GM12874 (cell line): ENCODE results near the gene SLC6A13.

Experiments
- TF ChIP-seq, protein P1 (sequence below): IDR thresholded peaks from 2 replicates; pipeline ENCODE4 v1.5.1; 2011; ENCODE audit warnings: low read depth, mild to moderate bottlenecking, control low read depth, low read length, moderate library complexity; ENCODE audit not compliant: insufficient read depth

Gene SLC6A13

DNA sequence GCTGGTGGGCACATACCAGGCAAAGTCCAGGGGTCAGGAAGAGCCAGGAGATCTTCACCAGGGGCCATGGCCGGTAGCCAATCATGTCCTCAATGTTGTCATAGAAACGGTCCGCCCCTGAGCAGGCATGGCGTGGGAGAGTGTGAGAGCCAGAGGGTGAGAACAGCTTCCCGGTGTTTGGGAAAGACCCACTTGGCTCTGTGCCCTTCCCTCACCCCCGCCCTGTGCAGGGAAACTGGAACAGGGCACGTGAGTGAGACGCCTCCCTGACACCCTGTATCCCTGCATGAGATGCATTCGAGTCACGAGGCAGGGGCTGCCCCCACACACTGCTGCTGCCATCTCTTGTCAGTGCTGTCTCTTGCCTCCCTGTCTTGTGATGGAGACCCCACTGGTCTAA lies 69.4 kb downstream of the SLC6A13 start:
- TF ChIP-seq, protein P1, sequence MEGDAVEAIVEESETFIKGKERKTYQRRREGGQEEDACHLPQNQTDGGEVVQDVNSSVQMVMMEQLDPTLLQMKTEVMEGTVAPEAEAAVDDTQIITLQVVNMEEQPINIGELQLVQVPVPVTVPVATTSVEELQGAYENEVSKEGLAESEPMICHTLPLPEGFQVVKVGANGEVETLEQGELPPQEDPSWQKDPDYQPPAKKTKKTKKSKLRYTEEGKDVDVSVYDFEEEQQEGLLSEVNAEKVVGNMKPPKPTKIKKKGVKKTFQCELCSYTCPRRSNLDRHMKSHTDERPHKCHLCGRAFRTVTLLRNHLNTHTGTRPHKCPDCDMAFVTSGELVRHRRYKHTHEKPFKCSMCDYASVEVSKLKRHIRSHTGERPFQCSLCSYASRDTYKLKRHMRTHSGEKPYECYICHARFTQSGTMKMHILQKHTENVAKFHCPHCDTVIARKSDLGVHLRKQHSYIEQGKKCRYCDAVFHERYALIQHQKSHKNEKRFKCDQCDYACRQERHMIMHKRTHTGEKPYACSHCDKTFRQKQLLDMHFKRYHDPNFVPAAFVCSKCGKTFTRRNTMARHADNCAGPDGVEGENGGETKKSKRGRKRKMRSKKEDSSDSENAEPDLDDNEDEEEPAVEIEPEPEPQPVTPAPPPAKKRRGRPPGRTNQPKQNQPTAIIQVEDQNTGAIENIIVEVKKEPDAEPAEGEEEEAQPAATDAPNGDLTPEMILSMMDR: no peak

- TF ChIP-seq, protein P1: no peak
Measured at GRCh38 chr12:191541-191940, 71.1 kb downstream of the SLC6A13 start.

DNA sequence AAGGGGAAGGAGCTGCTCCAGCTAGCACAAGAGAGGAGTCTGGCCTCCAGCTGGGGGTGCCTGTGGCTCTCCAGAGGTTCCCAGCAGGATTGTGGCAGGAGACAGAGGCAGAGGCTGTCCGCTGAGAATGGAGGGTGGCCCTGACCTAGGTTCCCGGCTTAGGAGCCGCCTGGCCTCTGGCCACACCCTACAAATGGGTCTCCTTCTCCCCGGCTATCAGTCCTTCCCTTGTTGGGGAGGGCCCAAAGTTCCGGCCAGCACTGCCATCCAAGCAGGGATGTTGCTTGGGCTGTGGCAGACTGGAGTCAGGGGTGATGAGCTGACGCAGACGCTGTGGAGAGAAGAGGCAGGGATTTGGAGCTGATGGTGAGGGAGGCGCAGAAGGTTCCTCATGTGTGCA lies 71.8 kb downstream of the SLC6A13 start:
- TF ChIP-seq, protein P1: no peak

- TF ChIP-seq, protein P1: no peak
Measured at GRCh38 chr12:189622-189962, 73.0 kb downstream of the SLC6A13 start.

DNA sequence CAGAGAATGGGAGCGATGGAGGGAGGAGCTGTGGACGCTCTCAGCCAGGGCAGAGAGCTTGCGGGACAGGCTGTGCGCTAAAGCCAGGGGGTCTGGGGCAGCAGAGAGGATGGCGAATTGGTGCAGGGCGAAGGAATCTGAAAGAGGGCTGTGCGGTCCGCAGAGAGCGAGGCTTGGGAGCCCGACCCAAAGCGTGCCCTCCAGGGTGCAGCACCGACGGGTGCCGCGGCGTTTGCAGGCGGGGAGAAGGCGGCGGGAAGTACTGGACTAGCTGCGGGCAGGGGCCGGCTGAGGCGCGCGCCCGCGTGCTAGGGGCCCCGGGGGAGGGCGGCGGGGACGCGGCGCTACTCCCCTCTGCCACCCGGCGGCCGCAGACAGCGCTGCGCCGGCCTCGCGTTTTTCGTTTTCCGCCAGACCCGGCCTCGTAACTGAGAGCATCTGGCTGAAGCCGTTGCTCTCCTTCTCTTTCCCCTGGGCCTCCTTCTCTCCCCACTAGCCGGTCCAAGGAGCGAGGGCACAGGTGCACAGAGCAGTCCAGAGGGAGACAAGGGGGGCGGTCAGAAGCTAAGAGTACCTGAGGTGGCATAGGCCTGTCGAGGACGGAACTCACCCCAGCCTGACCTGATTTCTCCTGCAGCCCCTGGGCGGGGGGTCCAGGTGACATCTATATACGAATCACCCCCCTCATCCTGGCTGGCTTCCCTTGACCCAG lies 73.6 kb downstream of the SLC6A13 start:
- TF ChIP-seq, protein P1: peak; percentile 73

GRCh38 chr12:186006-186625 lies 76.5 kb downstream of the SLC6A13 start:
- TF ChIP-seq, protein P1: no peak

GRCh38 chr12:185576-185955 lies 77.1 kb downstream of the SLC6A13 start:
- TF ChIP-seq, protein P1: no peak
